Measurements from ENCODE around the gene SRC. TPM values are rescaled to one million over a fixed set of nuclear protein-coding genes. Genes with fewer than 3 reads are reported as not detected.
A peak's percentile ranks its signal among the peaks of the same experiment; 100 is the strongest.

SRC gene
- total and polyA plus RNA-seq, 2 donors: 4.4 to 14.5 TPM

- DNase-seq (ENCODE audit: low read depth in 6 of 9, low spot score in 9 of 9): no peak
- peaks cover 0 to 4% of the 10 kb centered on the region in 2 donors for H3K9me3 ChIP-seq (ENCODE audit: control insufficient read depth in 2 of 2, insufficient read depth in 1 of 2, low read length in 1 of 2)
- H3K36me3 ChIP-seq (ENCODE audit: control insufficient read depth in 2 of 2, insufficient read depth in 2 of 2, low read length in 1 of 2): peaks cover 0 to 11% of the 10 kb centered on the region in 2 donors
- peaks cover 31 to 52% of the 10 kb centered on the region in 2 donors for H3K4me1 ChIP-seq (ENCODE audit: control insufficient read depth in 2 of 2, insufficient read depth in 2 of 2, low read length in 2 of 2)
- no peaks in the 10 kb centered on the region for H3K27me3 ChIP-seq (ENCODE audit: control insufficient read depth in 2 of 2, insufficient read depth in 1 of 2, low read length in 1 of 2)
- peak overlapping the region; percentile 75 to 84 for H3K27ac ChIP-seq (ENCODE audit: low read depth in 1 of 2, low read length in 1 of 2)
- WGBS: 93% methylated on average over 6 of the region's 6 CpGs
- no peak overlapping the region for H3K4me3 ChIP-seq (ENCODE audit: low read length in 2 of 2)
Observed at GRCh38 chr20:37317316-37317715, 28.6 kb upstream of the SRC start.

GRCh38 chr20:37317994-37318640 lies 27.8 kb upstream of the SRC start:
- Histone ChIP-seq H3K36me3 (ENCODE audit: control insufficient read depth in 2 of 2, insufficient read depth in 2 of 2, low read length in 1 of 2) (peaks cover 0 to 6% of the 10 kb centered on the region in 2 donors), H3K4me1 (ENCODE audit: control insufficient read depth in 2 of 2, insufficient read depth in 2 of 2, low read length in 2 of 2) (peaks cover 31 to 52% of the 10 kb centered on the region in 2 donors), H3K4me3 (ENCODE audit: low read length in 2 of 2) (no peak overlapping the region), H3K9me3 (ENCODE audit: control insufficient read depth in 2 of 2, insufficient read depth in 1 of 2, low read length in 1 of 2) (peaks cover 0 to 4% of the 10 kb centered on the region in 2 donors), H3K27me3 (ENCODE audit: control insufficient read depth in 2 of 2, insufficient read depth in 1 of 2, low read length in 1 of 2) (no peaks in the 10 kb centered on the region), H3K27ac (ENCODE audit: low read depth in 1 of 2, low read length in 1 of 2) (peak overlapping the region; percentile 36 to 84)
- DNase-seq (ENCODE audit: low read depth in 6 of 9, low spot score in 9 of 9): peak in 4 of 9 donors; percentile 29 to 61 (median 42)
- WGBS: 40% methylated on average over 9 of the region's 9 CpGs

GRCh38 chr20:37319151-37319671 lies 26.7 kb upstream of the SRC start:
- no peak overlapping the region for H3K4me3 ChIP-seq (ENCODE audit: low read length in 2 of 2)
- peaks cover 31 to 51% of the 10 kb centered on the region in 2 donors for H3K4me1 ChIP-seq (ENCODE audit: control insufficient read depth in 2 of 2, insufficient read depth in 2 of 2, low read length in 2 of 2)
- no peak overlapping the region for H3K27ac ChIP-seq (ENCODE audit: low read depth in 1 of 2, low read length in 1 of 2)
- H3K36me3 ChIP-seq (ENCODE audit: control insufficient read depth in 2 of 2, insufficient read depth in 2 of 2, low read length in 1 of 2): peaks cover 0 to 6% of the 10 kb centered on the region in 2 donors
- peaks cover 0 to 4% of the 10 kb centered on the region in 2 donors for H3K9me3 ChIP-seq (ENCODE audit: control insufficient read depth in 2 of 2, insufficient read depth in 1 of 2, low read length in 1 of 2)
- DNase-seq (ENCODE audit: low read depth in 6 of 9, low spot score in 9 of 9): no peak
- WGBS: 96% methylated on average over 8 of the region's 8 CpGs
- H3K27me3 ChIP-seq (ENCODE audit: control insufficient read depth in 2 of 2, insufficient read depth in 1 of 2, low read length in 1 of 2): no peaks in the 10 kb centered on the region

GRCh38 chr20:37323985-37324384 lies 22.0 kb upstream of the SRC start:
- no peak for DNase-seq (ENCODE audit: low read depth in 6 of 9, low spot score in 9 of 9)
- H3K4me1 ChIP-seq (ENCODE audit: control insufficient read depth in 2 of 2, insufficient read depth in 2 of 2, low read length in 2 of 2): peaks cover 0 to 5% of the 10 kb centered on the region in 2 donors
- H3K9me3 ChIP-seq (ENCODE audit: control insufficient read depth in 2 of 2, insufficient read depth in 1 of 2, low read length in 1 of 2): peaks cover 0 to 4% of the 10 kb centered on the region in 2 donors
- no peak overlapping the region for H3K4me3 ChIP-seq (ENCODE audit: low read length in 2 of 2)
- 98% methylated on average over 2 of the region's 2 CpGs for WGBS
- no peak overlapping the region for H3K27ac ChIP-seq (ENCODE audit: low read depth in 1 of 2, low read length in 1 of 2)
- no peaks in the 10 kb centered on the region for H3K27me3 ChIP-seq (ENCODE audit: control insufficient read depth in 2 of 2, insufficient read depth in 1 of 2, low read length in 1 of 2)
- H3K36me3 ChIP-seq (ENCODE audit: control insufficient read depth in 2 of 2, insufficient read depth in 2 of 2, low read length in 1 of 2): no peaks in the 10 kb centered on the region

GRCh38 chr20:37325206-37325605 lies 20.7 kb upstream of the SRC start:
- DNase-seq (ENCODE audit: low read depth in 6 of 9, low spot score in 9 of 9): no peak
- H3K9me3 ChIP-seq (ENCODE audit: control insufficient read depth in 2 of 2, insufficient read depth in 1 of 2, low read length in 1 of 2): peaks cover 0 to 4% of the 10 kb centered on the region in 2 donors
- H3K27ac ChIP-seq (ENCODE audit: low read depth in 1 of 2, low read length in 1 of 2): no peak overlapping the region
- H3K27me3 ChIP-seq (ENCODE audit: control insufficient read depth in 2 of 2, insufficient read depth in 1 of 2, low read length in 1 of 2): no peaks in the 10 kb centered on the region
- no peak overlapping the region for H3K4me3 ChIP-seq (ENCODE audit: low read length in 2 of 2)
- WGBS: 98% methylated on average over 7 of the region's 7 CpGs
- H3K4me1 ChIP-seq (ENCODE audit: control insufficient read depth in 2 of 2, insufficient read depth in 2 of 2, low read length in 2 of 2): no peaks in the 10 kb centered on the region
- H3K36me3 ChIP-seq (ENCODE audit: control insufficient read depth in 2 of 2, insufficient read depth in 2 of 2, low read length in 1 of 2): no peaks in the 10 kb centered on the region

GRCh38 chr20:37326666-37327065 lies 19.3 kb upstream of the SRC start:
- Histone ChIP-seq H3K36me3 (ENCODE audit: control insufficient read depth in 2 of 2, insufficient read depth in 2 of 2, low read length in 1 of 2) (no peaks in the 10 kb centered on the region), H3K4me3 (ENCODE audit: low read length in 2 of 2) (no peak overlapping the region), H3K4me1 (ENCODE audit: control insufficient read depth in 2 of 2, insufficient read depth in 2 of 2, low read length in 2 of 2) (no peaks in the 10 kb centered on the region), H3K27me3 (ENCODE audit: control insufficient read depth in 2 of 2, insufficient read depth in 1 of 2, low read length in 1 of 2) (no peaks in the 10 kb centered on the region), H3K9me3 (ENCODE audit: control insufficient read depth in 2 of 2, insufficient read depth in 1 of 2, low read length in 1 of 2) (peaks cover 0 to 4% of the 10 kb centered on the region in 2 donors), H3K27ac (ENCODE audit: low read depth in 1 of 2, low read length in 1 of 2) (no peak overlapping the region)
- DNase-seq (ENCODE audit: low read depth in 6 of 9, low spot score in 9 of 9): no peak
- 97% methylated on average over 2 of the region's 2 CpGs for WGBS

GRCh38 chr20:37327748-37328147 lies 18.2 kb upstream of the SRC start:
- Histone ChIP-seq H3K4me3 (ENCODE audit: low read length in 2 of 2) (no peak overlapping the region), H3K4me1 (ENCODE audit: control insufficient read depth in 2 of 2, insufficient read depth in 2 of 2, low read length in 2 of 2) (peaks cover 0 to 4% of the 10 kb centered on the region in 2 donors), H3K27ac (ENCODE audit: low read depth in 1 of 2, low read length in 1 of 2) (no peak overlapping the region), H3K9me3 (ENCODE audit: control insufficient read depth in 2 of 2, insufficient read depth in 1 of 2, low read length in 1 of 2) (no peaks in the 10 kb centered on the region), H3K36me3 (ENCODE audit: control insufficient read depth in 2 of 2, insufficient read depth in 2 of 2, low read length in 1 of 2) (no peaks in the 10 kb centered on the region), H3K27me3 (ENCODE audit: control insufficient read depth in 2 of 2, insufficient read depth in 1 of 2, low read length in 1 of 2) (no peaks in the 10 kb centered on the region)
- WGBS: 94% methylated on average over 13 of the region's 13 CpGs
- DNase-seq (ENCODE audit: low read depth in 6 of 9, low spot score in 9 of 9): no peak

GRCh38 chr20:37328149-37328945 lies 17.6 kb upstream of the SRC start:
- Histone ChIP-seq H3K4me1 (ENCODE audit: control insufficient read depth in 2 of 2, insufficient read depth in 2 of 2, low read length in 2 of 2) (peaks cover 0 to 7% of the 10 kb centered on the region in 2 donors), H3K36me3 (ENCODE audit: control insufficient read depth in 2 of 2, insufficient read depth in 2 of 2, low read length in 1 of 2) (no peaks in the 10 kb centered on the region), H3K9me3 (ENCODE audit: control insufficient read depth in 2 of 2, insufficient read depth in 1 of 2, low read length in 1 of 2) (no peaks in the 10 kb centered on the region), H3K4me3 (ENCODE audit: low read length in 2 of 2) (no peak overlapping the region), H3K27ac (ENCODE audit: low read depth in 1 of 2, low read length in 1 of 2) (no peak overlapping the region), H3K27me3 (ENCODE audit: control insufficient read depth in 2 of 2, insufficient read depth in 1 of 2, low read length in 1 of 2) (no peaks in the 10 kb centered on the region)
- WGBS: 94% methylated on average over 14 of the region's 14 CpGs
- no peak for DNase-seq (ENCODE audit: low read depth in 6 of 9, low spot score in 9 of 9)

All from thymus (tissue), 11 donors.